HG02588 (cell line): ENCODE results near the gene DBP.
"Not testable (repeated sequence)": the region's sequence is repeated elsewhere in the genome, so short reads cannot be mapped to it uniquely, and the experiment has no call there.

ENCODE experiments used
- ATAC-seq: cut with Tn5 transposase; IDR thresholded peaks from one replicate; pipeline ENCODE4 v1.9.1; 2021; ENCODE audit warnings: mild to moderate bottlenecking, moderate library complexity; ENCODE audit not compliant: unreplicated experiment

Gene DBP

GRCh38 chr19:48641850-48642249 lies 4.7 kb upstream of the DBP start:
- ATAC-seq = no peak

- ATAC-seq = no peak
Observed at GRCh38 chr19:48639483-48640375, 2.5 kb upstream of the DBP start.

GRCh38 chr19:48638831-48639381 lies 1.7 kb upstream of the DBP start:
- ATAC-seq = no peak

- peak; percentile 7 for ATAC-seq
Observed at GRCh38 chr19:48637948-48638830, 1.0 kb upstream of the DBP start.

GRCh38 chr19:48637449-48637947 lies 319 bp upstream of the DBP start:
- peak; percentile 66 for ATAC-seq

GRCh38 chr19:48635966-48636858 lies 967 bp downstream of the DBP start:
- ATAC-seq = no peak

GRCh38 chr19:48635263-48635965 lies 1.8 kb downstream of the DBP start:
- ATAC-seq = peak; percentile 24

- ATAC-seq = peak; percentile 30
Observed at GRCh38 chr19:48634424-48635262, 2.5 kb downstream of the DBP start.

GRCh38 chr19:48634036-48634342 lies 3.2 kb downstream of the DBP start:
- no peak for ATAC-seq

GRCh38 chr19:48633148-48634035 lies 3.8 kb downstream of the DBP start:
- ATAC-seq = no peak

- no peak for ATAC-seq
Observed at GRCh38 chr19:48632692-48633147, 4.5 kb downstream of the DBP start.

- not testable (repeated sequence) for ATAC-seq
Observed at GRCh38 chr19:48632286-48632685, 4.9 kb downstream of the DBP start.

- ATAC-seq = no peak
Observed at GRCh38 chr19:48631225-48631624, 6.0 kb downstream of the DBP start.

GRCh38 chr19:48630296-48631063 lies 6.7 kb downstream of the DBP start:
- no peak for ATAC-seq

GRCh38 chr19:48629599-48630295 lies 7.4 kb downstream of the DBP start:
- no peak for ATAC-seq

GRCh38 chr19:48629297-48629598 lies 7.9 kb downstream of the DBP start:
- ATAC-seq = no peak
